GM12864 (cell line): ENCODE measurements around the gene PAX2.

ENCODE experiments used
- DNase-seq: peaks from one replicate; pipeline ENCODE4 v3.0.0-alpha.2; 2011; ENCODE audit warnings: low read depth
- H3K4me3 ChIP-seq: 2 replicates; pipeline ENCODE4 v1.5.1; 2011; ENCODE audit warnings: mild to moderate bottlenecking, low read depth, low read length, control low read depth
- CTCF ChIP-seq: IDR thresholded peaks from 2 replicates; pipeline ENCODE4 v1.5.1; 2011; ENCODE audit warnings: low read depth, mild to moderate bottlenecking, moderate library complexity, low read length, control low read depth, inconsistent platforms; ENCODE audit errors: missing control alignments

The PAX2 gene

GRCh38 chr10:100848770-100849169, 103.4 kb downstream of the PAX2 start:
- no peak overlapping the region for H3K4me3 ChIP-seq
- no peak for TF ChIP-seq CTCF
- no peak for DNase-seq

- no peak overlapping the region for H3K4me3 ChIP-seq
- no peak for TF ChIP-seq CTCF
- no peak for DNase-seq
Measured at GRCh38 chr10:100858261-100858660, 112.9 kb downstream of the PAX2 start.

GRCh38 chr10:100858747-100859483, 113.5 kb downstream of the PAX2 start:
- no peak for TF ChIP-seq CTCF
- no peak for DNase-seq
- H3K4me3 ChIP-seq, result no peak overlapping the region

- H3K4me3 ChIP-seq, result no peak overlapping the region
- DNase-seq, result no peak
- TF ChIP-seq CTCF, result no peak
Measured at GRCh38 chr10:100859484-100859763, 114.0 kb downstream of the PAX2 start.

- TF ChIP-seq CTCF, result no peak
Measured at GRCh38 chr10:100863433-100863832, 118.1 kb downstream of the PAX2 start.

GRCh38 chr10:100864036-100864885, 118.9 kb downstream of the PAX2 start:
- H3K4me3 ChIP-seq, result no peak overlapping the region
- no peak for TF ChIP-seq CTCF
- DNase-seq, result no peak

More at GRCh38 chr10:100863433-100863832, 118.1 kb downstream of the PAX2 start:
- no peak for DNase-seq
- no peak overlapping the region for H3K4me3 ChIP-seq

GRCh38 chr10:100864978-100865377, 119.6 kb downstream of the PAX2 start:
- no peak for TF ChIP-seq CTCF
- H3K4me3 ChIP-seq, result no peak overlapping the region
- no peak for DNase-seq
